Measurements from ENCODE around the gene SLC35F4.

SLC35F4 gene

GRCh38 chr14:57657487-57657886, 208.4 kb downstream of the SLC35F4 start:
- Histone ChIP-seq H3F3A (ENCODE audit: low read depth) (no peaks in the 10 kb centered on the region), H3K27me3 (ENCODE audit: insufficient read depth, low read length, poor library complexity, severe bottlenecking) (no peaks in the 10 kb centered on the region), H3K9me3 (ENCODE audit: insufficient read depth, low read depth, low read length) (no peaks in the 10 kb centered on the region), H4K20me1 (ENCODE audit: insufficient read depth, low read length, poor library complexity, severe bottlenecking) (no peaks in the 10 kb centered on the region), H3K9me2 (replicated peaks; ENCODE audit: low read depth, low read length) (no peaks in the 10 kb centered on the region), H3K4me2 (ENCODE audit: low read depth, low read length, poor library complexity, severe bottlenecking) (no peak overlapping the region), H2AFZ (ENCODE audit: low read length) (no peak overlapping the region), H3K4me1 (ENCODE audit: insufficient read depth, low read length, poor library complexity, severe bottlenecking) (no peaks in the 10 kb centered on the region), H3K36me3 (ENCODE audit: insufficient read depth, low read length) (no peaks in the 10 kb centered on the region), H3K4me3 (ENCODE audit: low read length, poor library complexity, severe bottlenecking) (no peak overlapping the region), H3K9ac (ENCODE audit: low read depth, low read length, poor library complexity, severe bottlenecking) (no peak overlapping the region), H3K79me2 (ENCODE audit: insufficient read depth, low read length) (no peaks in the 10 kb centered on the region)
- TF ChIP-seq EZH2phosphoT487 (IDR thresholded peaks at IDR 0.05; ENCODE audit: borderline replicate concordance) (no peak), CTCF (conservative IDR thresholded peaks at IDR 0.05; ENCODE audit: low read length) (no peak)

GRCh38 chr14:57656853-57657252, 209.0 kb downstream of the SLC35F4 start:
- no peak overlapping the region for H3K9ac ChIP-seq (ENCODE audit: low read depth, low read length, poor library complexity, severe bottlenecking)
- H3K4me1 ChIP-seq (ENCODE audit: insufficient read depth, low read length, poor library complexity, severe bottlenecking): no peaks in the 10 kb centered on the region
- no peaks in the 10 kb centered on the region for H3F3A ChIP-seq (ENCODE audit: low read depth)
- H3K36me3 ChIP-seq (ENCODE audit: insufficient read depth, low read length): no peaks in the 10 kb centered on the region
- H3K4me2 ChIP-seq (ENCODE audit: low read depth, low read length, poor library complexity, severe bottlenecking): no peak overlapping the region
- no peaks in the 10 kb centered on the region for H4K20me1 ChIP-seq (ENCODE audit: insufficient read depth, low read length, poor library complexity, severe bottlenecking)
- TF ChIP-seq CTCF (conservative IDR thresholded peaks at IDR 0.05; ENCODE audit: low read length) (no peak), EZH2phosphoT487 (IDR thresholded peaks at IDR 0.05; ENCODE audit: borderline replicate concordance) (no peak)
- no peaks in the 10 kb centered on the region for H3K9me2 ChIP-seq (replicated peaks; ENCODE audit: low read depth, low read length)
- no peaks in the 10 kb centered on the region for H3K27me3 ChIP-seq (ENCODE audit: insufficient read depth, low read length, poor library complexity, severe bottlenecking)
- H3K4me3 ChIP-seq (ENCODE audit: low read length, poor library complexity, severe bottlenecking): no peak overlapping the region
- no peaks in the 10 kb centered on the region for H3K9me3 ChIP-seq (ENCODE audit: insufficient read depth, low read depth, low read length)
- H3K79me2 ChIP-seq (ENCODE audit: insufficient read depth, low read length): no peaks in the 10 kb centered on the region
- H2AFZ ChIP-seq (ENCODE audit: low read length): no peak overlapping the region

GRCh38 chr14:57652769-57653168, 213.1 kb downstream of the SLC35F4 start:
- no peak overlapping the region for H3K9ac ChIP-seq (ENCODE audit: low read depth, low read length, poor library complexity, severe bottlenecking)
- H2AFZ ChIP-seq (ENCODE audit: low read length): no peak overlapping the region
- H3K27me3 ChIP-seq (ENCODE audit: insufficient read depth, low read length, poor library complexity, severe bottlenecking): no peaks in the 10 kb centered on the region
- no peaks in the 10 kb centered on the region for H4K20me1 ChIP-seq (ENCODE audit: insufficient read depth, low read length, poor library complexity, severe bottlenecking)
- H3K4me2 ChIP-seq (ENCODE audit: low read depth, low read length, poor library complexity, severe bottlenecking): no peak overlapping the region
- no peaks in the 10 kb centered on the region for H3K79me2 ChIP-seq (ENCODE audit: insufficient read depth, low read length)
- TF ChIP-seq EZH2phosphoT487 (IDR thresholded peaks at IDR 0.05; ENCODE audit: borderline replicate concordance): no peak
- no peak for TF ChIP-seq CTCF (conservative IDR thresholded peaks at IDR 0.05; ENCODE audit: low read length)
- H3K9me2 ChIP-seq (replicated peaks; ENCODE audit: low read depth, low read length): no peaks in the 10 kb centered on the region
- no peaks in the 10 kb centered on the region for H3K4me1 ChIP-seq (ENCODE audit: insufficient read depth, low read length, poor library complexity, severe bottlenecking)
- H3K36me3 ChIP-seq (ENCODE audit: insufficient read depth, low read length): no peaks in the 10 kb centered on the region
- H3K9me3 ChIP-seq (ENCODE audit: insufficient read depth, low read depth, low read length): no peaks in the 10 kb centered on the region
- no peaks in the 10 kb centered on the region for H3F3A ChIP-seq (ENCODE audit: low read depth)
- H3K4me3 ChIP-seq (ENCODE audit: low read length, poor library complexity, severe bottlenecking): no peak overlapping the region
